ENCODE results near the gene HIVEP3.

HIVEP3 gene

DNA sequence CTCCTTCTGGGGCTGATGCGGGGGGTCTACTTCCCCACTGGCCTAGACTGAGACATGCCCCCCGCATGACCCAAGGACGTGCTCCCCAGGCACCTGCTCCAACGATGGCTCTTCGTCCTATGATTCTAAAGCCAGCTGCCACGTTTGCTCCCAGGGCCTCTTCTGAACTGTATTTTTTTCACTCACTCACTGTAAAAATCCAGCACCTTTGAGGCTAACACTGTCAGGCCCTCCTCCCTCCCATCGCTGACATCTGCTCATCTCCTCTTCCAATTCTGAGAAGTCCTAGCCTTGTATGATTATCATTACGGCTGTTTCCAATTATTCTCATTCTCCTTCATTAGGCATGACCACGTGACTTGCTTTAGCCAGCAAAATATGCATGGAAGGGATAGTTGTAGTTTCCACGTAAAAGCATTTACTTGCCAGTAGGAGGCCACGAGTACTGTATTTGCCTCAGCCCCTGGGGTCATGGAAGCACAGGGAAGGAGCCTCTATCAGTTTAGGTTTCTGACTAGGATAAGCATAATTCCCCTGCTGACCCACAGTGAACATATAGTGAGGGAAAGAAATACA is 415.1 kb downstream of the HIVEP3 start:
- Histone ChIP-seq H2AFZ (ENCODE audit: low read depth, low read length) (no peak overlapping the region), H3K9me3 (ENCODE audit: insufficient read depth, low read length, severe bottlenecking) (no peaks in the 10 kb centered on the region), H4K20me1 (ENCODE audit: insufficient read depth, low read length) (peaks cover 44% of the 10 kb centered on the region), H3K4me1 (ENCODE audit: insufficient read depth, low read length) (no peaks in the 10 kb centered on the region), H3K4me3 (ENCODE audit: low read depth in 1 of 2, low read length in 2 of 2) (no peak overlapping the region), H3K79me2 (ENCODE audit: insufficient read depth, low read length) (no peaks in the 10 kb centered on the region), H3K27me3 (ENCODE audit: insufficient read depth, low read length, poor library complexity) (no peaks in the 10 kb centered on the region), H3K9ac (ENCODE audit: low read depth, low read length) (no peak overlapping the region), H3K27ac (ENCODE audit: low read length) (no peak overlapping the region), H3K4me2 (ENCODE audit: insufficient read depth, low read length) (no peak overlapping the region), H3K36me3 (ENCODE audit: insufficient read depth, low read length) (peaks cover 8% of the 10 kb centered on the region)
- DNase-seq (no peak), ATAC-seq (ENCODE audit: insufficient read depth, low read depth) (no peak)
- no peak for TF ChIP-seq EZH2 (IDR thresholded peaks at IDR 0.05; ENCODE audit: borderline replicate concordance, low read depth, low read length, severe bottlenecking)
- TF ChIP-seq, protein P1, sequence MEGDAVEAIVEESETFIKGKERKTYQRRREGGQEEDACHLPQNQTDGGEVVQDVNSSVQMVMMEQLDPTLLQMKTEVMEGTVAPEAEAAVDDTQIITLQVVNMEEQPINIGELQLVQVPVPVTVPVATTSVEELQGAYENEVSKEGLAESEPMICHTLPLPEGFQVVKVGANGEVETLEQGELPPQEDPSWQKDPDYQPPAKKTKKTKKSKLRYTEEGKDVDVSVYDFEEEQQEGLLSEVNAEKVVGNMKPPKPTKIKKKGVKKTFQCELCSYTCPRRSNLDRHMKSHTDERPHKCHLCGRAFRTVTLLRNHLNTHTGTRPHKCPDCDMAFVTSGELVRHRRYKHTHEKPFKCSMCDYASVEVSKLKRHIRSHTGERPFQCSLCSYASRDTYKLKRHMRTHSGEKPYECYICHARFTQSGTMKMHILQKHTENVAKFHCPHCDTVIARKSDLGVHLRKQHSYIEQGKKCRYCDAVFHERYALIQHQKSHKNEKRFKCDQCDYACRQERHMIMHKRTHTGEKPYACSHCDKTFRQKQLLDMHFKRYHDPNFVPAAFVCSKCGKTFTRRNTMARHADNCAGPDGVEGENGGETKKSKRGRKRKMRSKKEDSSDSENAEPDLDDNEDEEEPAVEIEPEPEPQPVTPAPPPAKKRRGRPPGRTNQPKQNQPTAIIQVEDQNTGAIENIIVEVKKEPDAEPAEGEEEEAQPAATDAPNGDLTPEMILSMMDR (IDR thresholded peaks at IDR 0.05; ENCODE audit: borderline replicate concordance, extremely low read depth, low read length, poor library complexity, severe bottlenecking) = peak; percentile 45

DNA sequence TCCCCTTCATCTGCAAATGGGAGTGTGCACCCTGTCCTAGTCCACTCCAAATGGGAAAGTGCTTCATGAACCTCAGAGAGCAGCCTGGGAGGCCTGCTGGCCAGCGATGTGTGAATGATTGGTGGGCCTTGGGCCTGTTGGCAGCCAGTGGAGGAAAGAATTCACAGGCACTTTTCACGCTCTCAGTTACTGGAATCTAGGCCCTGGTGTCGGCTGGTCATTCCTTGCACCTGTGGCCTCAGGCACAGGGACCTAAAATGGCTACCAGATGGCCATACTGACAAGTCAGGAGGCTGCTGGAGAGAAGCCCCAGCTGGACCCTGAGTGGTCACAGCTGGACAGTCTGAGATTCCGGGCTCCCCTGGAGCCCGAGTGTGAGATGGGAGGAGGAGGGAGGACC is 415.8 kb downstream of the HIVEP3 start:
- H3K4me1 ChIP-seq (ENCODE audit: insufficient read depth, low read length) = no peaks in the 10 kb centered on the region
- H3K4me3 ChIP-seq (ENCODE audit: low read depth in 1 of 2, low read length in 2 of 2) = no peak overlapping the region
- ATAC-seq (ENCODE audit: insufficient read depth, low read depth) = no peak

DNA sequence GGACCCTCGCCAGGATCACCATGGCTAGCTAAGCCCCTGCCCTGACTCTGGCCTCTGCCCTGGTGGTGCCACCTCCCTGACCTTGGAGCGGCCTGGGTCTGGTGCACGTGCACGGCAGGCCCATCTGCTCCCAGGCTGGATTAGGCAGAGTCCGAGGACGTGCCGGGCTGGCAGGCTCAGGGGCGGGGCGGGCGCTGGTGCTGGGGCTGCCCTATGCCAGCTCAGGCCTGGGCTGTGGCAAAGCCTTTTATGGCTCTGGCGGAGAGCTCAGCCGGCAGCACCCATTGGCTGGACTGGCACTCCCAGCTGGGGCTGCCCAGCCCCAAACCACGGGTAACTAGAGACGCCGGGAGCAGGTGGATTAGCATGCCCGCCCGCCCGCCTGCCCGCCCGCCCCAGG is 417.1 kb downstream of the HIVEP3 start:
- H3K9ac ChIP-seq (ENCODE audit: low read depth, low read length) = no peak overlapping the region
- ATAC-seq (ENCODE audit: insufficient read depth, low read depth) (no peak), DNase-seq (no peak)
- H2AFZ ChIP-seq (ENCODE audit: low read depth, low read length) = no peak overlapping the region
- H3K4me1 ChIP-seq (ENCODE audit: insufficient read depth, low read length) = no peaks in the 10 kb centered on the region
- peaks cover 26% of the 10 kb centered on the region for H4K20me1 ChIP-seq (ENCODE audit: insufficient read depth, low read length)
- no peak overlapping the region for H3K4me2 ChIP-seq (ENCODE audit: insufficient read depth, low read length)
- H3K27me3 ChIP-seq (ENCODE audit: insufficient read depth, low read length, poor library complexity) = no peaks in the 10 kb centered on the region
- H3K36me3 ChIP-seq (ENCODE audit: insufficient read depth, low read length) = no peaks in the 10 kb centered on the region
- no peaks in the 10 kb centered on the region for H3K9me3 ChIP-seq (ENCODE audit: insufficient read depth, low read length, severe bottlenecking)
- no peak overlapping the region for H3K27ac ChIP-seq (ENCODE audit: low read length)
- H3K79me2 ChIP-seq (ENCODE audit: insufficient read depth, low read length) = no peaks in the 10 kb centered on the region
- no peak overlapping the region for H3K4me3 ChIP-seq (ENCODE audit: low read depth in 1 of 2, low read length in 2 of 2)
- TF ChIP-seq, protein P1 (IDR thresholded peaks at IDR 0.05; ENCODE audit: borderline replicate concordance, extremely low read depth, low read length, poor library complexity, severe bottlenecking) = no peak
- TF ChIP-seq EZH2 (IDR thresholded peaks at IDR 0.05; ENCODE audit: borderline replicate concordance, low read depth, low read length, severe bottlenecking) = no peak

More for the DNA sequence above, 415.8 kb downstream of the HIVEP3 start:
- no peaks in the 10 kb centered on the region for H3K9me3 ChIP-seq (ENCODE audit: insufficient read depth, low read length, severe bottlenecking)
- no peak overlapping the region for H3K9ac ChIP-seq (ENCODE audit: low read depth, low read length)
- H4K20me1 ChIP-seq (ENCODE audit: insufficient read depth, low read length) = peaks cover 37% of the 10 kb centered on the region
- no peak for TF ChIP-seq EZH2 (IDR thresholded peaks at IDR 0.05; ENCODE audit: borderline replicate concordance, low read depth, low read length, severe bottlenecking)
- TF ChIP-seq, protein P1 (IDR thresholded peaks at IDR 0.05; ENCODE audit: borderline replicate concordance, extremely low read depth, low read length, poor library complexity, severe bottlenecking) = no peak
- H3K4me2 ChIP-seq (ENCODE audit: insufficient read depth, low read length) = no peak overlapping the region
- DNase-seq = no peak
- no peak overlapping the region for H2AFZ ChIP-seq (ENCODE audit: low read depth, low read length)
- no peaks in the 10 kb centered on the region for H3K27me3 ChIP-seq (ENCODE audit: insufficient read depth, low read length, poor library complexity)
- H3K27ac ChIP-seq (ENCODE audit: low read length) = no peak overlapping the region
- H3K36me3 ChIP-seq (ENCODE audit: insufficient read depth, low read length) = peaks cover under 1% of the 10 kb centered on the region; the same call in 1 of the 2 replicates
- H3K79me2 ChIP-seq (ENCODE audit: insufficient read depth, low read length) = no peaks in the 10 kb centered on the region

All from DND-41 (cell line).